Stimulated activated CD8-positive, alpha-beta memory T cell treated with anti-CD3 and anti-CD28 coated beads, Interleukin-2, amount 100 ng/mL, for 1 hour (primary cell): ENCODE measurements around the gene RSF1.

Experiments
- DNase-seq, 2 donors: peaks; one replicate each; pipeline ENCODE4 v3.0.0-alpha.2; 2020; ENCODE audit warnings: low read depth in 2 of 2

Gene RSF1

DNA sequence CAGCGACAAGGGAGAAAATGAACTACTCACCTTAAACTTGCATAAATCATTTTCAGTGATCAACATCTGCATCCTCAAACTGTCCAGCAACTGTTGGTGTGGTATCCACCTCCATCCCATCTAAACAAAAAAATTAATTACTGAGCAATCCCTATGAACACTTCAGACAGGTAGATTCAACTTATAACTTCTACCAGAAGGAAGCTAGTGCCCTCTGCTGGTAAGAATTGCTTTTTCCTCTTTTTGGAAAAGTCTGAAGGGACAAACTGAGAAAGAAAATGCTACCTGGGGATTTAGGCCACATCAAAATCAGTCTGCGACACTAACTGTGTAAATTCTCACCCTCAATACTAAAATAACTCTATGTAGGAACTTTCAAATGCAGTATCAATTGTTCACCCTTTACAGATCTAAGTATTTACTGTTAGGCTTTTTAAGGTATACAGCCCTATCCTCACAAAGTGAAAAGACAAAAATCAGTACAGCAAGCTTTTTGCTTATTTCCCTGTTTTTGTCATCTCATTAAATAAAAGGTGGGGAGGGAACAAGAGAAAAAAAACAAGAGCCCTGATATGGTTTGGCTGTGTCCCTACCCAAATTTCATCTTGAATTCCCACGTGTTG is 200.8 kb downstream of the RSF1 start:
- DNase-seq = no peak

DNA sequence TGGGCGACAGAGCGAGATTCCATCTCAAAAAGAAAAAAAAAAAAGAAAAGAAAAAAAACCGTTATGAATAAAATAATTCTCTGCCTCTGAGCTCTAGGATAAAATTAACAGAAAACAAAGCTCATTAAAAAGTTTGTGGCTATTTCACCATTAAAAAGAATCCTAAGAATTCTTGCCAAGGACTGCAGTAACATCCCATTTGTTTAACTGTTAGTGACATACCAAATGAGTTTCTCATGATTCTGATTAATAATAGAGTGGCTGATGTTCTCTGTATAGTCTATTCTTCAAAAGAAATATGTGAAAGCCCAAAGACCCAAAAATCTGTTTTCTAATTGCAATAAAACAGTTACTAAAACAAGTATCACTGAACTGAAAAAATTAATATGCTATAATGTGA is 202.6 kb downstream of the RSF1 start:
- no peak for DNase-seq

DNA sequence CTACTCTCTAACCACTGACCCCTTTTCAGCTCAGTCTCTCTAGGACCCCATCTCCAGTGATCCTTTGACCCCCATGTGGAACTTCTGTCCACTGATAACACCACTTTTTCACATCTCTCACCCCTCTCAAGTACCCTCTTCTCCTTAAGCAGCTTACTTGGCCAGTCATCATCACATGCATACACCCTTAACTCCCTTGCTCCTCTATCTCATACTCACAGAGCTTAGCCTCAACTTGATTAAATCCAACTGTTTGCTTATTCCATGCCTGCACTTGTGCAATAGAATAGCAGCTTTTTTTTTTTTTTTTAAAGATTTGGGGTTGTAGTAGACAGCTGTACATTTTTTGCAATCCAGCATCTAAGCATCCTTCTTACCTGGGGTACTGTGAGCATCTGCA is 208.6 kb downstream of the RSF1 start:
- no peak for DNase-seq
